Activated CD8-positive, alpha-beta T cell treated with anti-CD3 and anti-CD28 coated beads, Interleukin-2, amount 10 ng/mL, durations not matched to agents 7 days and 5 days (primary cell): ENCODE data around the gene PALM. TPM values are rescaled to one million over a fixed set of nuclear protein-coding genes. Genes with fewer than 3 reads are reported as not detected.
"Not testable (repeated sequence)": the region's sequence is repeated elsewhere in the genome, so short reads cannot be mapped to it uniquely, and the experiment has no call there.

ENCODE experiments used
- ATAC-seq: fragments of 150-1000 bp; cut with Tn5 transposase; one replicate; pipeline ENCODE4 v1.10.0; 2021; ENCODE audit warnings: moderate library complexity
- CTCF ChIA-PET: fragments of 350-600 bp; sonication (Branson Sonifier 250); formaldehyde crosslinking; loops from one replicate; lab custom pipeline; 2021; ENCODE audit warnings: antibody characterized with exemption; lab: Charles Lee
- POLR2A ChIA-PET: fragments of 350-600 bp; sonication (Branson Sonifier 250); formaldehyde crosslinking; loops from one replicate; lab custom pipeline; 2021; ENCODE audit warnings: antibody characterized with exemption; lab: Charles Lee
- DNase-seq: peaks from one replicate; pipeline ENCODE4 v3.0.0-alpha.2; 2020
- H3K27ac Mint-ChIP-seq: one replicate; pipeline ENCODE4 v1.8.0; 2021; ENCODE audit warnings: mild to moderate bottlenecking, mixed read lengths
- H3K27me3 Mint-ChIP-seq: one replicate; pipeline ENCODE4 v1.8.0; 2021; ENCODE audit warnings: low read depth, mixed read lengths
- H3K36me3 Mint-ChIP-seq: one replicate; pipeline ENCODE4 v1.8.0; 2021; ENCODE audit warnings: low read depth, mixed read lengths
- H3K4me1 Mint-ChIP-seq: one replicate; pipeline ENCODE4 v1.8.0; 2021; ENCODE audit warnings: low read depth, mixed read lengths
- H3K4me3 Mint-ChIP-seq: one replicate; pipeline ENCODE4 v1.8.0; 2021; ENCODE audit warnings: mild to moderate bottlenecking, mixed read lengths
- H3K9me3 Mint-ChIP-seq: one replicate; pipeline ENCODE4 v1.8.0; 2022; ENCODE audit warnings: mixed read lengths; ENCODE audit not compliant: insufficient read depth
- total RNA-seq, 2 experiments: library from RNA; stranded (reverse); gene quantifications; one replicate each; pipeline ENCODE4 v1.2.3, GENCODE V29; 2021

The PALM gene
- total RNA-seq, 2 experiments from 2014 or later = not detected

DNA sequence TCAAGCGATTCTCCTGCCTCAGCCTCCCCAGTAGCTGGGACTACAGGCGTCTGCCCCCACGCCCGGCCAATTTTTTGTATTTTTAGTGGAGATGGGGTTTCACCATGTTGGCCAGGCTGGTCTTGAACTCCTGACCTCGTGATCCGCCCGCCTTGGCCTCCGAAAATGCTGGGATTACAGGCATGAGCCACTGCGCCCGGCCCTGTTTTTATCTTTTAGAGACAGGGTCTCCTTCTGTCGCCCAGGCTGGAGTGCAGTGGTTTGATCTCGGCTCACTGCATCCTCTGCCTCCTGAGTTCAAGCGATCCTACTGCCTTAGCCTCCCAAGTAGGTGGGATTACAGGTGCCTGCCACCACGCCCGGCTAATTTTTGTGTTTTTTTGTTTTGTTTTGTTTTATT is 10.2 kb upstream of the PALM start:
- H3K27ac Mint-ChIP-seq, ATAC-seq, H3K4me3 Mint-ChIP-seq, POLR2A ChIA-PET, DNase-seq, H3K9me3 Mint-ChIP-seq, H3K36me3 Mint-ChIP-seq, CTCF ChIA-PET: not testable (repeated sequence)
- Mint-ChIP-seq H3K27me3 (peaks cover 13% of the 10 kb centered on the region), H3K4me1 (peaks cover 18% of the 10 kb centered on the region)

GRCh38 chr19:699885-700284 is 8.8 kb upstream of the PALM start:
- H3K27me3 Mint-ChIP-seq, H3K27ac Mint-ChIP-seq, ATAC-seq, H3K36me3 Mint-ChIP-seq, H3K4me3 Mint-ChIP-seq, POLR2A ChIA-PET, H3K9me3 Mint-ChIP-seq, DNase-seq: not testable (repeated sequence)
- CTCF ChIA-PET = interaction anchor here (0.8 kb wide), 1 partner anchor 34 kb away, joined by 4 read pairs; no protein-coding TSS in a partner anchor
- peaks cover 19% of the 10 kb centered on the region for H3K4me1 Mint-ChIP-seq

DNA sequence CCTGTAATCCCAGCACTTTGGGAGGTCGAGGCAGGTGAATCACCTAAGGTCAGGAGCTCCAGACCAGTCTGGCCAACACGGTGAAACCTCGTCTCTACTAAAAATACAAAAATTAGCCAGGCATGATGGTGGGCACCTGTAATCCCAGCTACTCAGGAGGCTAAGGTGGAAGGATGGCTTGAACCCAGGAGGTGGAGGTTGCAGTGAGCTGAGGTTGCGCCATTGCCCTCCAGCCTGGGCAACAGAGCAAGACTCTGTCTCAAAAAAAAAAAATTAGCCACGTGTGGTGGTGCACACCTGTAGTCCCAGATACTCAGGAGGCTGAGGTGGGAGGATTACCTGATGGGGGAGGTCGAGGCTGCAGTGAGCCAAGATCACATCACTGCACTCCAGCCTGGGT is 5.9 kb upstream of the PALM start:
- Mint-ChIP-seq H3K27me3 (peaks cover 14% of the 10 kb centered on the region), H3K27ac (peak overlapping the region; percentile 61), H3K4me1 (peaks cover 11% of the 10 kb centered on the region)
- H3K9me3 Mint-ChIP-seq, DNase-seq, POLR2A ChIA-PET, H3K4me3 Mint-ChIP-seq, ATAC-seq, H3K36me3 Mint-ChIP-seq: not testable (repeated sequence)
- CTCF ChIA-PET = interaction anchor here (1.9 kb wide), 1 partner anchor 23 kb away, joined by 6 read pairs; no protein-coding TSS in a partner anchor

DNA sequence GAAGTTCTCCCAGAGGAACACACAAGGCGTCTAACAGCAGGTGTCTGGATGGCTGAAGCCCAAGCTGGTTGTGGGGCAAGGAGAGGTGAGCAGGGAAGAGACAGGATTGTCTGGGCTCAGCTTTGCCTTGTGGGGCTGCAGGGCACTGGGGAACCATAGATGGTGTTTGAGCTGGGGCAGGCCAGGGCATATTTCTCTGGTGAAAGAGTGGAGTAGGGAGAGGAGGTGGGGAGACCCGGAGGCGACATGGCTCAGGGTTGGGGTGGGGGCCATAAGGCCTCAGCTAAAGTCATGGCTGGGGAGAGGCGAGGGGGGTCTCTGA is 5.4 kb upstream of the PALM start:
- Mint-ChIP-seq H3K36me3 (no peaks in the 10 kb centered on the region), H3K9me3 (no peaks in the 10 kb centered on the region), H3K4me3 (peak overlapping the region; percentile 10), H3K27ac (peak overlapping the region; percentile 61), H3K4me1 (peaks cover 11% of the 10 kb centered on the region), H3K27me3 (peaks cover 18% of the 10 kb centered on the region)
- no peak for DNase-seq
- ATAC-seq = peak; percentile 14
- POLR2A ChIA-PET = interaction anchor here (0.7 kb wide), 1 partner anchor 39 kb away, joined by 3 read pairs; no protein-coding TSS in a partner anchor
- CTCF ChIA-PET = interaction anchor here (1.9 kb wide), 1 partner anchor 23 kb away, joined by 6 read pairs; no protein-coding TSS in a partner anchor

- peak; percentile 87 for ATAC-seq
- no peaks in the 10 kb centered on the region for H3K36me3 Mint-ChIP-seq
- ChIA-PET POLR2A (interaction anchor here (0.7 kb wide), 1 partner anchor 38 kb away, joined by 3 read pairs; no protein-coding TSS in a partner anchor), CTCF (interaction anchor here (1.9 kb wide), 1 partner anchor 24 kb away, joined by 6 read pairs; no protein-coding TSS in a partner anchor)
- no peak overlapping the region for H3K27ac Mint-ChIP-seq
- peaks cover 18% of the 10 kb centered on the region for H3K27me3 Mint-ChIP-seq
- peak overlapping the region; percentile 10 for H3K4me3 Mint-ChIP-seq
- peaks cover 11% of the 10 kb centered on the region for H3K4me1 Mint-ChIP-seq
- peak; percentile 72 for DNase-seq
- no peaks in the 10 kb centered on the region for H3K9me3 Mint-ChIP-seq
Observed at GRCh38 chr19:703651-704446, 4.9 kb upstream of the PALM start.

DNA sequence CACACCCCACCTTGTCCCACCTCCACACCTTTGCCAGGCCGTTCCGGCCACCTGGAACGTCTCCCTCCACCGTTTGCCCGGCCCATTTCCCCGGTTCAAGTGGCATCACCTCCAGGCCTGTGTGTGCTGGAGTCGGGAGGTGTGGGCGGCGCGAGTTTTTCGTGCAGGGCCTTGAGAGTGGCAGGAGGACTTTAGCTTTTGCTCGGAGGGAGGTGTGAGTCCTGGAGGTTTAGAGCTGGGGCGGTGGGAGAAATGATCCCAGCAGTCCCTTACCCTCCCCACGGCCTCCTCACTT is 4.3 kb upstream of the PALM start:
- ATAC-seq = no peak
- CTCF ChIA-PET = interaction anchor here (1.9 kb wide), 1 partner anchor 24 kb away, joined by 6 read pairs; no protein-coding TSS in a partner anchor

DNA sequence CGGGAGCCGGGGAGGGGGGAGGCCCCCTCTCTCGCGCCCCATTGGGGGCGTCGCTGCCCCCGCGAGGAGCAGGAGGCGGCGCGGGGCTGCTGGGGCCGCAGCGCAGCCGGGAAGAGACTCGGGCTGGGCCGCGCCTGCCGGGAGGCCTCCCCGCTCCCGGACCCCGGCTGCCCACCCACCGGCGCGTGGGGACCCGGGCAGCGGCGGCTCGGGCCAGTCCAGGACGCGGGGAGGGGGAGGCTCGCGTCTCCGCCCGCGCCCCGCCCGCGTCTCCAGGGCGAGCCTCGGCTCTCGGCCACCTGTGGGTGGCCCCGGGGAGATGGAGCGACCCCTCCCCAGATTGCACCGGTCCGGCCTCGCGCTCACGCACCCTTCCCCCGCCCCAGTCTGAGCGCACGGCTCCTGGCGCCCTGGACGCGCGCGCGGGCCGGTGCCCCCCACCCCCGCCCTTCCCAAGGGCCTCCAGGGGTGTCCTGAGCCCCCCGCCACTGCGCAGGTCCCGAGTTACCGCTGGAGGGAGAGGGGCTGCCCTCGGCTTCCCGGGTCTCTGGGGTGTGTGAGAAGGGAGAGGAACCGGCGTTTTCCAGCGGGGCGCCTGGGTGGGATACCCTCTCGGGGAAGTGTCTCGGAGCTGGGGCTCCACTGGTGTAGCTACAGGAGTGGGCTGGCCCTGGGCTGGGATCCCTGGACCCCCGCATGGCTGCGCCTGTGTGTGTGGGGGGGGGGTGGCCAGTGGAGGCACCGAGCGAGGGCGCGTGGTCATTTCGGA is 645 bp downstream of the PALM start:
- ATAC-seq (no peak), DNase-seq (no peak)
- H3K4me1 Mint-ChIP-seq = no peaks in the 10 kb centered on the region
- H3K27ac Mint-ChIP-seq = no peak overlapping the region
- H3K4me3 Mint-ChIP-seq = no peak overlapping the region
- H3K27me3 Mint-ChIP-seq = peaks cover 17% of the 10 kb centered on the region
- no peaks in the 10 kb centered on the region for H3K9me3 Mint-ChIP-seq
- POLR2A ChIA-PET = no interaction called here
- CTCF ChIA-PET = no interaction called here
- no peaks in the 10 kb centered on the region for H3K36me3 Mint-ChIP-seq

More for the DNA sequence above, 4.3 kb upstream of the PALM start:
- H3K36me3 Mint-ChIP-seq = no peaks in the 10 kb centered on the region
- DNase-seq = no peak
- H3K9me3 Mint-ChIP-seq = no peaks in the 10 kb centered on the region
- H3K27me3 Mint-ChIP-seq = peaks cover 18% of the 10 kb centered on the region
- POLR2A ChIA-PET = no interaction called here
- no peak overlapping the region for H3K27ac Mint-ChIP-seq
- H3K4me1 Mint-ChIP-seq = peaks cover 11% of the 10 kb centered on the region
- no peak overlapping the region for H3K4me3 Mint-ChIP-seq

GRCh38 chr19:709965-710571 is 1.3 kb downstream of the PALM start:
- no peak for DNase-seq
- H3K9me3 Mint-ChIP-seq = no peaks in the 10 kb centered on the region
- peaks cover 17% of the 10 kb centered on the region for H3K27me3 Mint-ChIP-seq
- H3K4me1 Mint-ChIP-seq = no peaks in the 10 kb centered on the region
- POLR2A ChIA-PET = no interaction called here
- H3K27ac Mint-ChIP-seq = no peak overlapping the region
- ATAC-seq = no peak
- no peak overlapping the region for H3K4me3 Mint-ChIP-seq
- CTCF ChIA-PET = no interaction called here
- H3K36me3 Mint-ChIP-seq = no peaks in the 10 kb centered on the region

GRCh38 chr19:710767-711166 is 2.0 kb downstream of the PALM start:
- H3K4me3 Mint-ChIP-seq = no peak overlapping the region
- peaks cover 16% of the 10 kb centered on the region for H3K27me3 Mint-ChIP-seq
- DNase-seq (no peak), ATAC-seq (no peak)
- no peaks in the 10 kb centered on the region for H3K36me3 Mint-ChIP-seq
- H3K27ac Mint-ChIP-seq = no peak overlapping the region
- H3K9me3 Mint-ChIP-seq = peaks cover 4% of the 10 kb centered on the region
- no peaks in the 10 kb centered on the region for H3K4me1 Mint-ChIP-seq
- POLR2A ChIA-PET = no interaction called here
- CTCF ChIA-PET = no interaction called here

- no peaks in the 10 kb centered on the region for H3K4me1 Mint-ChIP-seq
- no peak overlapping the region for H3K27ac Mint-ChIP-seq
- no peak overlapping the region for H3K4me3 Mint-ChIP-seq
- H3K9me3 Mint-ChIP-seq = peaks cover 4% of the 10 kb centered on the region
- ChIA-PET POLR2A (no interaction called here), CTCF (no interaction called here)
- H3K36me3 Mint-ChIP-seq = no peaks in the 10 kb centered on the region
- ATAC-seq = no peak
- DNase-seq = no peak
- H3K27me3 Mint-ChIP-seq = peaks cover 16% of the 10 kb centered on the region
Observed at GRCh38 chr19:711254-711653, 2.5 kb downstream of the PALM start.

DNA sequence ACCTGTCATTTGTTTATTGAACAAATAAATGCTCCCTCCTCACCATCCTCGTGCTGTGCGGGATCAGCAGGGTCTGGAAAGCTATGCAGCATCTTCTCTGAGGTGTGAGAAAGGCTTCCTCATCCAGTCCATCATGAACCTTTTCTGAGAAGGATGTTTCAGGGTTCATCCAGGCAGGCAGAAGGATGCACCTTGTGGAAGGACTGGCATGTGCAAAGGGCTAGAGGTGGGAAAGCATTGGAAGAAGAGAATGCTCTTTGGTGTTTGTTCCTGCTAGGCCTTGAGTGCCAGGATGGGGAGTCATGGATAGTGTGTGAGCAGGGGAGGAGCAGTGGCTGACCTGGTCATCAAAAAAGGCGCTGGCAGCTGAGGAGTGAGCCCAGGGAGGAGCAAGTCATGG is 6.6 kb downstream of the PALM start:
- Mint-ChIP-seq H3K4me1 (no peaks in the 10 kb centered on the region), H3K27ac (no peak overlapping the region), H3K36me3 (no peaks in the 10 kb centered on the region), H3K4me3 (no peak overlapping the region), H3K9me3 (peaks cover 4% of the 10 kb centered on the region), H3K27me3 (peaks cover 9% of the 10 kb centered on the region)
- ATAC-seq (no peak), DNase-seq (no peak)
- POLR2A ChIA-PET = no interaction called here
- CTCF ChIA-PET = no interaction called here
